Stimulated activated memory B cell treated with anti-CD40 and anti-IgM and Interleukin-4, amounts not matched to agents 10 μg/mL and 1 μg/mL and 100 μg/mL, for 72 hours (primary cell): Measurements from ENCODE around the gene ABCD3.
A peak's percentile ranks its signal among the peaks of the same experiment; 100 is the strongest.

ENCODE experiments used
- ATAC-seq: fragments of 150-1000 bp; cut with Tn5 transposase; 2 replicates; pipeline ENCODE4 v1.10.0; 2021
- H3K27ac Mint-ChIP-seq: one replicate; pipeline ENCODE4 v1.8.0; 2022; ENCODE audit warnings: mild to moderate bottlenecking, mixed read lengths
- H3K27me3 Mint-ChIP-seq: one replicate; pipeline ENCODE4 v1.8.0; 2022; ENCODE audit warnings: mixed read lengths
- H3K36me3 Mint-ChIP-seq: one replicate; pipeline ENCODE4 v1.8.0; 2022; ENCODE audit warnings: mixed read lengths
- H3K4me1 Mint-ChIP-seq: one replicate; pipeline ENCODE4 v1.8.0; 2022; ENCODE audit warnings: mixed read lengths
- H3K4me3 Mint-ChIP-seq: one replicate; pipeline ENCODE4 v1.8.0; 2022; ENCODE audit warnings: mild to moderate bottlenecking, moderate library complexity, mixed read lengths
- H3K9me3 Mint-ChIP-seq: one replicate; pipeline ENCODE4 v1.8.0; 2022; ENCODE audit warnings: mixed read lengths

Gene ABCD3

DNA sequence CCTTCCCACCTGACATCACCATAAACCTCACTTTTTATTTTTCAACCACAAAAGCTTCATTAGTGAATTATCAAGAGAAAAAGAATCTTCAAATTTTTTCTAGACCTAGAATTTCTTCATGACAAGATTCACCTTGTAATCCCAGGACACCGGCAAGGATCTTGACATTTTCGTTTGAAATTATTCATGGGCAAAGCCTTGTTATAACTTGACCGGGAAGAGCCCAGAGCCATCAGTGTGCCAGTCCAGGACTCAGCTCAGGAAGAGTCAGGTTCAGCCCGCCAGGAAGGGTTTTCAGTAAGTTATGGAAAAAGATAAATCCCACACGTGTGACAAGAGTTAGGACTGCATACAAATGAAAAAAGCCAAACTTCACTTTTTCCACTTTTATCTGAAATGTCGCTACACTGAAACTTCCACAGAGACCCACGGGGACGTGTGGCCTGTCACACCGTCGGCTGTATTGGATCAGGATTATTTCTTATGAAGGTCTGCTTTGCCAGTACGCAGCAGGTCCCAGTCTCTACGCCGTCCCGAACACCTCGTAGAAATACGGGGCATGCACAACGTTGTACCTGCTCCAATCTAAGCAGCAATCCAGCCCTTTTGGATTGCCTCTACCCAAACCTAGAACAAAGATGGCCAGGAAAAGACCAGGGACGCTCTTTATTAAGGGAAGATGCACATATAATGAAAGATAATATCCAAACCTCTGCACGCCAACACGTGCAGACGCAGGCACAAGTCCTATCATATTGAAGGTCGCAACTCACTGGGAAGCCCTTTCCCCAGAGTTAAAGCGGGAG lies 122.5 kb downstream of the ABCD3 start:
- Mint-ChIP-seq H3K4me1 (peaks cover 17% of the 10 kb centered on the region), H3K9me3 (no peaks in the 10 kb centered on the region), H3K27ac (no peak overlapping the region), H3K36me3 (no peaks in the 10 kb centered on the region), H3K27me3 (peaks cover 77% of the 10 kb centered on the region), H3K4me3 (peak overlapping the region; percentile 60)
- ATAC-seq, result no peak

DNA sequence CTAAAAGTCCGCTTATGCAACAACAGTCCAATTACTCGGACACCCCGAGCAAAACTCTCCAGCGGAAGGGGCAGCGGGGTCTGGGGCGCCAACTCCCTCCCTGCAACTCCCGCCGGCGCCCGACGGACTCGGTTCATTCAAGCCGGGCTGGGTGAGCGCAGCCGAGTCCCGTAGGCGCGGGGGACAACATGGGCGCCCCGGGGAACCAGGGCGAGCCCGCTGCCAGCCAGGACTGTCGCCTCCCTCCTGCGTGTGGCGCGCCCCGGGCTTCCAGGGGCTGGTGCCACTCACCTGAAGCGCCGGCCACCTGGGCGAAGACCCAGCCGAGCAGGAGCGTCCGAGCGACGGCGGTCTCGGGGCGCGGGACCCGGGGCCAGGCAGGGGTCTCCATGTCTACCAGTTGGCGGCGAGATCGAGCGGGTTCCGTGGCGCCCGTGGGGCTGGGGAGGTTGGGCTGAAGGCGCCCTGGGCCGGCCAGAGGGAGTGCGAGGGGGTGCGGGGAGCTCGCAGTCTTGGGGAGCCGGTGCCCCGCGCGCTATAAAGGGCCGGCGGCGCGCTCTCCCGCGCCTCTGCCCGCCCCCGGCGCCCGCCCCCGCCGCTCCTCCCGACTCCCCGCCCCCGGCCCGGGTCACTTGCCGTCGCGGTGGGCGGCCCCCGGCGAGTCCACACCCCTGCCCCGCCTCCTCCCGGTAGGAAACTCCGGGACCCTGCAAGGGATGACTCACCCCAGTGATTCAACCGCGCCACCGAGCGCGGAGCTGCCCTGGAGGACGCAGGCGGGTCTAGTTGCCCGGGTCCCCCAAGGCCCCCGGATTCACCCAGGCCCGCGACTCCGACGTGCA lies 123.3 kb downstream of the ABCD3 start, which contains the start of gene F3:
TSS of gene F3 (minus strand) at position 514 of the 842 bp plus-strand sequence. CDS start at position 391, 123 bp downstream.
- peak; percentile 78 for ATAC-seq
- peaks cover 77% of the 10 kb centered on the region for H3K27me3 Mint-ChIP-seq
- peak within 1 kb of the TSS; percentile 72 for H3K4me3 Mint-ChIP-seq
- H3K4me1 Mint-ChIP-seq, result peaks cover 17% of the 10 kb centered on the region
- H3K27ac Mint-ChIP-seq, result no peak within 1 kb of the TSS
- no peaks in the 10 kb centered on the region for H3K36me3 Mint-ChIP-seq
- no peaks in the 10 kb centered on the region for H3K9me3 Mint-ChIP-seq

DNA sequence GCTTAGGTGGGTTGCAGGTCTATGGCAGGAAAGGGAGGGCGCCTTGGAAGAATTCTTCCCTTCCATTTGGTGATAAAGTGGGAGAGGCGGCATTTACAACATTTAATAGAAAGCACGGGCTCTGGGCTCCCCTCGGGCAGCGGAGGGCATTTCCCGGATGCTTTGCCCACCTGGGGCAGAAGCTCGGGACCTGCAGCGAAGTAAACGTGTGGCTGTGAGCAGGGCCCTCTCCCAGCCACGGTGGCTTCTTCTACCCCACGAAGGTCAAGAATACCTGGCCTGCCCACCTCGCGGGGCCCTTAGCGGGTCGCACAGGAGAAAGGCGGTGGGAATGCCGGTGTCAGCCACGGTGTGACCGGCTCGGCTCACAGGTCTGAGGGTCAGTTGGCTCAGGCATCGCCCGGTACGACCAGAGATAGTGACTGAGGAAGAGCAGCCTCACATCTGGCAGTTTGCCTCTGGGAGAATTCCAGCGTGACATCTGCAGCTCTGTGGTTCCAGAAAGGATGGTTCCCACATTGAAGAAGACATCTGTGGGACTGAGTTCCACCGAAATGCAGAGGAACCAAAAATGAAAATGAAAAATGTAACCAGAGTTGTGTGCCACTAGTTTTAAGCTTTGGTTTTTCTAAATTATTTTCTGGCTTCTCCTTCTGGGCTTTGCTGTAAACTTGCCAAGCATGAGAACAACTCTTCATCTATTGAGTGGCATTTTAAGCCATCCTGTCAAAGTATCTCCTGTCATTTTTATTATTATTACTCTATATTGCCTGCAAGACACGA lies 124.1 kb downstream of the ABCD3 start:
- H3K4me3 Mint-ChIP-seq, result peak overlapping the region; percentile 72
- H3K27ac Mint-ChIP-seq, result no peak overlapping the region
- H3K36me3 Mint-ChIP-seq, result no peaks in the 10 kb centered on the region
- peaks cover 17% of the 10 kb centered on the region for H3K4me1 Mint-ChIP-seq
- ATAC-seq, result peak; percentile 17
- H3K27me3 Mint-ChIP-seq, result peaks cover 84% of the 10 kb centered on the region
- H3K9me3 Mint-ChIP-seq, result no peaks in the 10 kb centered on the region

DNA sequence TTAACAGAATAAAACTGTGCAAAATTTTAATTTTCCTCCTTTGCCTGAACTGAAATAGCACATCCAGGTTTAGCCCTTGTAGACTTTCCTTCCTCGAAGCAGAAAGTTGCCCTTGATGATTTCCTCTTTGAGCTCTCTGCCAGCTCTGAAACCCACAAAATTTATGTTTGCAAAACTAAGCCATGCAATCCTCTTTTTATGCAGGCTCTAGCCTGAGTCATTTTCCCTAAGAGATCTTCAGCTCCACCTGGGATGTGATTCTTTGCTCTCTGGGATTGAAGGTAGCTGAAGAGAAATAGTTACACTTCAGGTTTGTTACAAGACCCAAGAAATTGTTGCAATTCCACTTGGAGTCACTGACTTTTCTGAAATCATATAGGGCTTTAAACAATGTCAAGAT lies 124.8 kb downstream of the ABCD3 start:
- peaks cover 82% of the 10 kb centered on the region for H3K27me3 Mint-ChIP-seq

DNA sequence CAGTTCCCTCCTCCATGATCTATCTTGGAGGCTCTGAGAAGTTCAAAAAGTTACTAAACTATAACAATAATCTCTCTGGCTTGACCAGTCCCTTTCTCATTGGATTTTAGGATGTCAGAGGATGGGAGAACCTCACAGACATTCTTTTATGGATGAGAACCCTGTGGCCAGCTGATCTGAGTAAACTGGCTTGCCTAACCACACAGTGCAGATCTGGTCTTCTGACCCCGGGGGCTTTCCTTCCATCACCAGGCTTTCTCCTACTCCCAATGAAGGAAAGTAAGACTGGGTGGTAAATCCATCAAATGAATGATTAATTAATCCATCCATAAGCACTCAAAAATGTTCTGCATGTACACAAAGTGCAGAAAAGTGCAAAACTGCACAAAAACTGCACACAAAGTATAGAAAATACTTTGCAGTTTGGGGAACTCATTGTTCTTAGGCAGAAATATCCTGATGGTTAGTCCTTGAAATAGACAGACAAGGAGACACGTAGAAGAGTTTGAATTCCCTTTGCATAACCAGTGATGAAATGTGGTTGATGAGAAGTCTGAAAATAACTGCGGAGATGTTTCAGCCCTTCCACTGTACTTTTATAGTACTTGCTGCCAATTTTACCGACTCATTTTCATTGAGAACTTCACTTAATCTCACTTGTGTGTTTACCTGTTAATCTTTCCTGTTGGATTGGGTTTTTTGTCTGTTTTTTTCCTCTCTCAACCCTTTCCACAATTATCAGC lies 125.9 kb downstream of the ABCD3 start:
- Mint-ChIP-seq H3K4me1 (peaks cover 17% of the 10 kb centered on the region), H3K36me3 (no peaks in the 10 kb centered on the region), H3K4me3 (no peak overlapping the region), H3K27me3 (peaks cover 71% of the 10 kb centered on the region), H3K27ac (no peak overlapping the region), H3K9me3 (no peaks in the 10 kb centered on the region)
- ATAC-seq, result no peak

More for the DNA sequence above, 124.8 kb downstream of the ABCD3 start:
- H3K27ac Mint-ChIP-seq, result no peak overlapping the region
- H3K4me3 Mint-ChIP-seq, result peak overlapping the region; percentile 24
- no peak for ATAC-seq
- no peaks in the 10 kb centered on the region for H3K36me3 Mint-ChIP-seq
- H3K4me1 Mint-ChIP-seq, result peaks cover 17% of the 10 kb centered on the region
- no peaks in the 10 kb centered on the region for H3K9me3 Mint-ChIP-seq

DNA sequence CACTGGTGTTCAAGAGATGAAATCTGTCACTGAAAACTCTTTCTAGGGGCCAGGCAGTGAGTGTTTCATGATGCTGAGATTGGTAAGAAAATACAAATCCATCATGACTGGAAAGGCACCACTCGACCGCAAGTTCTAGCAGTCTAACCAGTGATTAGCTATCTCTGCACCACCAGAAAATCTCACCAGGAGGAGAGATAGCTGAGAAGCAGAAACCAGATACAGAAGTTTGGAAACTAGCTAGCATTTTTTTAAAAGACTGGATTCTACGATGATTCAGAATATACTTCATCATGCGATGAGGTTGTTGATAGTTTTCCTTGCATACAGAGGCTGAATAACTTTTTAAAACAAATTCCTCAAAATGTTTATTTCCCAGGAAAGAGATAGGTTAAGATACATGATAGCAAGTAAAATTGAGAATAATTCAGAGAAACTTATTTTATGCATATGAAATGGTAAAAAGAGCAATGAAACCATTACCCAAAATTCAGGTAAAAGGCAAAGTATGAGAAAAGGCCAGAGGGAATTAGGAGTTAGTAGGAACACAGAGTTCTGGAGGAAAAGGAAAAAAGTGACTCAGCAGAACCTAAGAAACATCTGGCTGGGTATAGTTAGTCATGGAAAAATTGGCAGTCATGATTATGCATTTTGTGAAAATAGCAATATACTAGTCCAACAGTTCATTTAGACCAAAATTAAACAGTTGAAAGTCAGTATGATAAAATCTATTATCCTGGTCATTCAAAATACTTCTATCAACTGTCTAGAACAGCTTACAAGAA lies 126.7 kb downstream of the ABCD3 start:
- Mint-ChIP-seq H3K27ac (no peak overlapping the region), H3K27me3 (peaks cover 66% of the 10 kb centered on the region)

DNA sequence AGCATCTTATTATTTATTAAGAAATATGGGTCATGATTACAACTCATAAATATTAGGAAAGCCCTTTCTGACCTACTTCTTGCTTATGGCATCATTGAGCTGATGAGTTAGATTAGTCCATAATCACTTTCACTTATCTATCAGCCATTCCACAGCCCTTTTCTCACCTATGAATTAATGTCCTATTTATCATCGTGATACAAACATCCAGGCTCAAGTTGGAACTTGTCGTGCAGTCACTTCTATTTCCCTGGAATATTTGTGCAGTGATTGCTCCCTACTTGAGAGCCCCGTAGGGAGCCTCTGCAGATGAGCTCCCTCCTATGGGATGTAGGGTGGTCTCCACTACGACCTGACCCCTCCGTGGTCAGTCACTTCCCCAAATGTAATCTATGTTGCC lies 131.5 kb downstream of the ABCD3 start:
- Mint-ChIP-seq H3K27ac (no peak overlapping the region), H3K4me1 (no peaks in the 10 kb centered on the region), H3K36me3 (no peaks in the 10 kb centered on the region), H3K9me3 (no peaks in the 10 kb centered on the region), H3K27me3 (peaks cover 29% of the 10 kb centered on the region), H3K4me3 (no peak overlapping the region)
- no peak for ATAC-seq

More for the DNA sequence above, 126.7 kb downstream of the ABCD3 start:
- Mint-ChIP-seq H3K9me3 (no peaks in the 10 kb centered on the region), H3K36me3 (no peaks in the 10 kb centered on the region), H3K4me1 (peaks cover 17% of the 10 kb centered on the region), H3K4me3 (no peak overlapping the region)
- no peak for ATAC-seq

DNA sequence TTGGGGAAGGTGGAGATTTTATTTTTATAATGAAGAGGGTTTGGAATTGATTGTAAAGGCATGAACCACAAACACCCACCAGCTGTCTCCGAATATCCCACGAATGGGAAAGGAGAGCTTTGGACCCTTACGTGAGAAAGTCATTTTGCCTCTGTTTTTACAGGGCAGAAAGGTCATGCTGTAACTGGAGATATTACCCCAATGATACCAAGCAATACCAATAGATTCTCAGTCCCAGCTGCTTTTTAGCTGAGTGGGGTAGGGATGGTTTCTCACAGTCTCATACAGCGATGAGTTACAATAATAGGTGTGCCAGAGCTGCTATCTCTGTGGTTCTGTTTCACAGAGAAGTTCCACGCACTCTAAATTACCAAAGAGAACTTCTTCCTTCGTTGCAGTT lies 132.2 kb downstream of the ABCD3 start:
- Mint-ChIP-seq H3K27ac (no peak overlapping the region), H3K4me3 (no peak overlapping the region), H3K4me1 (no peaks in the 10 kb centered on the region), H3K36me3 (no peaks in the 10 kb centered on the region), H3K9me3 (no peaks in the 10 kb centered on the region), H3K27me3 (peaks cover 29% of the 10 kb centered on the region)
- ATAC-seq, result no peak

DNA sequence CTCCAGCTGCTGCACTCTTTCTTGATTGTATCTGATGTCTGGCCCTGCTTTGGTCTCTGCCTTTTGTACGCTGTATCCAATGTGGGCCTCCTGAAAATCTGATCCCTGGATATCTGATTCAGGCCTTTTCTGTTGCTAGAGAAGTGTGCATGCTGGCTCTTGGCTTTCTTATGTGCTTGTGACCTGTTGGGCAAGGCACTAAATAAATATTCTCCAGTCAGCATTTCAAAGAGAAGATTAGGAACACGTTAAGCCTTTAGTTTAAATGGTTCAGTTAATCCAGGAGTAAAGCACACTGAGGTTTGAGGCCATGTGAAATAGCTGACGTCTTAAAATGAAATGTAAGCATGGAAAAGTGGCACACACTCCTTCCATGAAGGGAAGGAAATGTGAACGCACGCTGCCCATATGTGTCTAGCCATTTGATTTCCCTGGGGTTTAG lies 132.6 kb downstream of the ABCD3 start:
- no peaks in the 10 kb centered on the region for H3K9me3 Mint-ChIP-seq

DNA sequence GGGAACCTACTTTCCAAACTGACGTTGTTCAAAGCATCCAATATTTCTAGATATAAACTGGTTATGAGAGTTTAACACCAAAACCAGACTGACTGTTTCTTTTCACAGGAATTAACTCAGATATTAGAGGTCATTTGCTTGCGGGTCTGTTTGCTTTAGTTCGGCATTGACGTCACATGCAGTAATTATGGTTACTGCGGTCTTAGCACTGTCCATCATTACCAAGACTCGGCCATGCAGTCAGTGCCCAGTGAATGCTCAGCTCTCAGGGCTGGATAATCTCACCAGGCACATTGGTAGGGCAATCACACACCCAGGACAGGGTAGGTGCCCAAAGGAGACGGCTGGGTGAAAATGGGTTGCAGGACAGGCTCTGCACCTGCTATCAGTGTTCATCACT lies 133.3 kb downstream of the ABCD3 start:
- Mint-ChIP-seq H3K4me1 (no peaks in the 10 kb centered on the region), H3K27me3 (peaks cover 25% of the 10 kb centered on the region), H3K36me3 (no peaks in the 10 kb centered on the region), H3K4me3 (no peak overlapping the region), H3K27ac (no peak overlapping the region), H3K9me3 (no peaks in the 10 kb centered on the region)
- ATAC-seq, result no peak

More for the DNA sequence above, 132.6 kb downstream of the ABCD3 start:
- H3K4me3 Mint-ChIP-seq, result no peak overlapping the region
- no peak overlapping the region for H3K27ac Mint-ChIP-seq
- no peak for ATAC-seq
- H3K36me3 Mint-ChIP-seq, result no peaks in the 10 kb centered on the region
- H3K4me1 Mint-ChIP-seq, result no peaks in the 10 kb centered on the region
- peaks cover 31% of the 10 kb centered on the region for H3K27me3 Mint-ChIP-seq

DNA sequence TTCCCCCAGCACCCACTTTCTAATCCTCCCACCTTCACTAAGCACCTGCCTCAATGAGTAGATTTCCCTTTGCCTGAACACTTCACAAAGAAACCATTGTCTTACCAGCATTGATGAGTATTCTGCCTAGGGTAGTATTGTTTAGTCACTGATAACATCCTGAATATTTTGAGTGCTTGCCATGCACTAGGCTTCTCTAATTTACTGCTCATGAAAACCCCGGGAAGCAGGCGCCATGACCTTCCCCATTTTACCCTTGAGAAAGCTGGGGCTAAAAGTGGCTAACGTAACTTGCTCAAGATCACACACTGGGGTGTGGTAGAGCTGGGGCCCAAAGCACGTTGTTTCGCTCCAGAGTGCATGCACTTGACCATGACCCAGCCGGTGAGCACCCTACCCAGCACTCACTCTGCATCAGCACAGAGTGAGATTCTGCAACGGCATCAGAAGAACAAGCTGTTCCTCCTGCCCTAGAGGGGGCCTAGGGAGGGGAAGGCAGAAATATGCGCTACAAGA lies 133.9 kb downstream of the ABCD3 start:
- no peak for ATAC-seq
- no peaks in the 10 kb centered on the region for H3K4me1 Mint-ChIP-seq
- peaks cover 18% of the 10 kb centered on the region for H3K27me3 Mint-ChIP-seq
- H3K9me3 Mint-ChIP-seq, result no peaks in the 10 kb centered on the region
- H3K36me3 Mint-ChIP-seq, result no peaks in the 10 kb centered on the region
- no peak overlapping the region for H3K4me3 Mint-ChIP-seq
- no peak overlapping the region for H3K27ac Mint-ChIP-seq

DNA sequence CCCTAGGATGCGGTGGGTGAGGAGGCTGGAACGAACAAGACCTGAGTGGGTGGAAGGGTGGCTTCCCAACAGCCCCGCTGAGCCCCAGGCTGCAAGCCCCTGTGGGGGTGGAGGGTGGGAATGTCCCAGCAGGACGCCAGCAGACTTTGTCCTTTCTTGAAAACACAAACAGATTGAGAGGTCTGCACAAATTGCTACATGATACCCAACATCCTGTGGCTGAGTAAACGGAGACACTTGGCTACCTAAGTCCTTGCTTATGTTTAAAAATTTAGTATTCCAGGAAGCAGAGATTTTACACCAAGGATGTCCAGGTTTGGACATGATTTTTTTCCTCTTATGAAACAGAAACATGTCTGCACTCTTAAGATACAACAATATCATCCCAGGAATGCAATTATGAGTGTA lies 135.1 kb downstream of the ABCD3 start:
- Mint-ChIP-seq H3K4me3 (no peak overlapping the region), H3K9me3 (no peaks in the 10 kb centered on the region)

DNA sequence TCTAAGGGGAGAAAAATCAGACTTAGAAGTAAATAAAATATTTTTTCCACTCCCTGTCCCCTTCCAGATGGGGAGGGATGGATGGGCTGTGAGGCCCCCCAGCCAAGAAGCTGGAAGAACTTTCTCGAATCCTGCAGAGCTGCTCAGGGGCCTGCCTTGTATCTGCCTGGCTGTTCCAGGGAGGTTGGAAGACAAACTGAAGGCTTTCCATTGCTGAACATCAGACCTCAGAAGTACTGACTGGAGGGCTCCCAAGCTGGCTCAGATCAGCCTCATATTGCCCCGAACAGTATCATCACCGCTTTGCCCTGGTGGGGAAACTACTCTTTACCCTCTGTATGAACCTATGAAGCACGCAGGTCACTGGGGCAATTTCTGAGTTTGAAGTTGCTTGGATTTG lies 135.7 kb downstream of the ABCD3 start:
- Mint-ChIP-seq H3K27me3 (peaks cover 18% of the 10 kb centered on the region), H3K4me1 (no peaks in the 10 kb centered on the region), H3K27ac (no peak overlapping the region), H3K36me3 (no peaks in the 10 kb centered on the region), H3K4me3 (no peak overlapping the region), H3K9me3 (peaks cover 2% of the 10 kb centered on the region)
- ATAC-seq, result no peak

More for the DNA sequence above, 135.1 kb downstream of the ABCD3 start:
- no peaks in the 10 kb centered on the region for H3K4me1 Mint-ChIP-seq
- ATAC-seq, result no peak
- H3K27ac Mint-ChIP-seq, result no peak overlapping the region
- H3K27me3 Mint-ChIP-seq, result peaks cover 18% of the 10 kb centered on the region
- H3K36me3 Mint-ChIP-seq, result no peaks in the 10 kb centered on the region

DNA sequence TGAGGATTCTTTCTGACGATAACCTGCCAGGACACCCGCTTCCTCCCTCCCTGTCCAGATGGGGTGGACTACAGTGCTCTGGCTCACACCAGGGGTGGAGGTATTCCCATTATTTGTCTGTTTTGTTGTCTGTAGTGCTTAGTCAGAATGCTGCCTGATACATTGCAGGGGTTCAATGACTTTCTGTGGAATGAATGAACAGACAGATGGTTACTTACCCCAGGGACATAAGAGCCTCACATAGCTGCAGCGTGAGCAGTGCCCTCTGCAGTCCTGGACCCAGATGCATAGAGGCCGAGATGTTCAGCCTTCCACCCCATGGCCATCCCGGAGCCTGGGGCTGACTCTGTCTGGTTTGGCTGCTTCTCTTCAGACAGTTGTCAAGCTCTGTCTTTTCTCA lies 136.4 kb downstream of the ABCD3 start:
- H3K27me3 Mint-ChIP-seq, result peaks cover 18% of the 10 kb centered on the region
- no peaks in the 10 kb centered on the region for H3K36me3 Mint-ChIP-seq
- no peak for ATAC-seq
- H3K9me3 Mint-ChIP-seq, result peaks cover 2% of the 10 kb centered on the region
- H3K4me1 Mint-ChIP-seq, result no peaks in the 10 kb centered on the region
- H3K4me3 Mint-ChIP-seq, result no peak overlapping the region
- H3K27ac Mint-ChIP-seq, result no peak overlapping the region
